ENCODE measurements around the gene LAPTM5.
A peak's percentile ranks its signal among the peaks of the same experiment; 100 is the strongest.

GRCh38 chr1:30786264-30786991, 28.9 kb upstream of the LAPTM5 start:
- TF ChIP-seq CTCF (IDR thresholded peaks at IDR 0.05) (no peak), POLR2A (IDR thresholded peaks at IDR 0.05) (no peak), POLR2AphosphoS5 (IDR thresholded peaks at IDR 0.05) (no peak), EP300 (IDR thresholded peaks at IDR 0.05) (peak in 1 of 4 donors; percentile 66)

All from upper lobe of left lung (tissue), 4 donors.